HG03103 (cell line): ENCODE results near the gene CYP24A1.

Source experiments
- ATAC-seq: cut with Tn5 transposase; IDR thresholded peaks from one replicate; pipeline ENCODE4 v1.9.1; 2021; ENCODE audit warnings: low read depth; ENCODE audit not compliant: unreplicated experiment

The CYP24A1 gene

GRCh38 chr20:54177378-54177777, 3.6 kb upstream of the CYP24A1 start:
- ATAC-seq = no peak

- no peak for ATAC-seq
Observed at GRCh38 chr20:54176610-54177009, 2.8 kb upstream of the CYP24A1 start.

GRCh38 chr20:54174457-54175175, 830 bp upstream of the CYP24A1 start:
- no peak for ATAC-seq

- no peak for ATAC-seq
Observed at GRCh38 chr20:54172856-54173652, 732 bp downstream of the CYP24A1 start.

GRCh38 chr20:54172532-54172855, 1.3 kb downstream of the CYP24A1 start:
- ATAC-seq = no peak

- no peak for ATAC-seq
Observed at GRCh38 chr20:54170963-54171362, 2.8 kb downstream of the CYP24A1 start.

GRCh38 chr20:54170026-54170471, 3.7 kb downstream of the CYP24A1 start:
- no peak for ATAC-seq

GRCh38 chr20:54168961-54169862, 4.6 kb downstream of the CYP24A1 start:
- no peak for ATAC-seq

GRCh38 chr20:54167909-54168872, 5.6 kb downstream of the CYP24A1 start:
- no peak for ATAC-seq

GRCh38 chr20:54166987-54167662, 6.7 kb downstream of the CYP24A1 start:
- ATAC-seq = no peak

GRCh38 chr20:54165803-54166202, 8.0 kb downstream of the CYP24A1 start:
- no peak for ATAC-seq

- ATAC-seq = no peak
Observed at GRCh38 chr20:54165014-54165413, 8.8 kb downstream of the CYP24A1 start.

- ATAC-seq = no peak
Observed at GRCh38 chr20:54163402-54163801, 10.4 kb downstream of the CYP24A1 start.

- no peak for ATAC-seq
Observed at GRCh38 chr20:54162378-54163009, 11.3 kb downstream of the CYP24A1 start.

GRCh38 chr20:54161821-54162149, 12.0 kb downstream of the CYP24A1 start:
- no peak for ATAC-seq

- no peak for ATAC-seq
Observed at GRCh38 chr20:54161008-54161820, 12.6 kb downstream of the CYP24A1 start.

GRCh38 chr20:54160065-54161007, 13.4 kb downstream of the CYP24A1 start:
- no peak for ATAC-seq
